Measurements from ENCODE around the gene CISTR.

- no peak for TF ChIP-seq CTCF (IDR thresholded peaks at IDR 0.05)
- no peak for TF ChIP-seq POLR2AphosphoS5 (IDR thresholded peaks at IDR 0.05)
- TF ChIP-seq POLR2A (IDR thresholded peaks at IDR 0.05): no peak
- no peak for TF ChIP-seq EP300 (IDR thresholded peaks at IDR 0.05)
These were observed 52.7 kb downstream of the CISTR start for GRCh38 chr12:53698948-53699677.

Data from stomach (tissue), 4 donors.